Adrenal gland (tissue), 12 donors: ENCODE data around the gene STAT4. TPM values are rescaled to one million over a fixed set of nuclear protein-coding genes. Genes with fewer than 3 reads are reported as not detected.

Experiments
- DNase-seq, 7 donors: peaks; one replicate each; pipeline ENCODE4 v3.0.0-alpha.2; 2019 to 2020
- H3K27ac ChIP-seq, 5 donors: fragments of 200-600 bp; sonication (generic) in 4 of 5; 1 replicate in 3 of 5; 2 replicates in 2 of 5; pipeline versions ENCODE4 v1.5.1 to v1.8.0; 2016 to 2020; ENCODE audit warnings: mild to moderate bottlenecking in 1 of 5
- H3K27me3 ChIP-seq: fragments of 200-600 bp; 2 replicates; pipeline ENCODE4 v1.8.0; 2021
- H3K36me3 ChIP-seq, 2 donors: fragments of 200-600 bp; replicated peaks in 1 of 2; 1 replicate in 1 of 2; 2 replicates in 1 of 2; pipeline versions ENCODE4 v1.5.1 to v1.8.0; 2018 to 2022
- H3K4me1 ChIP-seq, 2 donors: fragments of 200-600 bp; replicated peaks in 1 of 2; 1 replicate in 1 of 2; 2 replicates in 1 of 2; pipeline versions ENCODE4 v1.5.1 to v1.8.0; 2018 to 2021
- H3K4me3 ChIP-seq, 4 donors: fragments of 200-600 bp; sonication (generic) in 3 of 4; one replicate each; pipeline ENCODE4 v1.5.1; 2016 to 2018
- H3K9me3 ChIP-seq, 3 donors: fragments of 200-600 bp; sonication (generic) in 1 of 3; replicated peaks in 1 of 3; 1 replicate in 2 of 3; 2 replicates in 1 of 3; pipeline versions ENCODE4 v1.5.1 to v1.8.0; 2016 to 2021
- CTCF ChIP-seq, 6 experiments: fragments of 450-650 bp in 4 of 6; fragments of 200-600 bp in 2 of 6; sonication (generic) in 1 of 6; IDR thresholded peaks; 1 replicate in 5 of 6; 2 replicates in 1 of 6; pipeline versions ENCODE4 v1.5.1 to v1.8.0; 2016 to 2021; ENCODE audit warnings: antibody characterized with exemption in 6 of 6, mild to moderate bottlenecking in 2 of 6, moderate library complexity in 1 of 6
- POLR2A ChIP-seq, 2 donors: fragments of 450-650 bp; IDR thresholded peaks; one replicate each; pipeline ENCODE4 v1.6.1; 2017; ENCODE audit warnings: antibody characterized with exemption in 2 of 2, mild to moderate bottlenecking in 2 of 2, moderate library complexity in 1 of 2
- WGBS, 4 donors: extraction: QIAGEN DNeasy Blood & Tissue Kit in 2 of 4; methylation state at CpG; one replicate each; pipeline versions ENCODE4 v1.1.5 to v1.1.7; 2013 to 2017; 5-methylcytosine and 5-hydroxymethylcytosine counted together
- intact Hi-C, 2 donors: fragments of 100-400 bp; cut with DNase I; formaldehyde crosslinking; loops; one replicate each; pipeline versions ENCODE4 v1.14.1 to v1.15.0; 2022 to 2023
- polyA plus RNA-seq, 3 donors: library from polyadenylated mRNA; stranded (reverse); fragments of 200-250 nt in 2 of 3; fragments of 350-450 nt in 1 of 3; fragmentation: Illumina TruSeq in 1 of 3; extraction: RNeasy Lipid Tissue Mini Kit (QIAGEN cat#74804) in 1 of 3; gene quantifications; one replicate each; pipeline ENCODE4 v1.2.3, GENCODE V29; 2013 to 2014
- total RNA-seq, 9 donors: library from RNA; depleted of rRNA in 4 of 9; stranded (reverse); fragments of >200 nt in 4 of 9; fragments of 120-200 nt in 1 of 9; fragmentation: NEBNext Ultra II Directional in 1 of 9; extraction: Animal tissue kit (Norgen Biotek cat#: 25700) in 1 of 9; gene quantifications; one replicate each; pipeline versions ENCODE4 v1.1.0 to v1.2.4, GENCODE V29; 2013 to 2023
- donor health status: healthy with polysubstance abuse.
- donor health status: Bipolar disorder and iron deficiency.
- donor health status: DM: yes; HTN: yes; CAD: no.
- donor health status: DM: no; HTN: no; CAD: no.
- donor health status: DM: no; HTN: no; CAD: no.
- donor health status: DM: yes; HTN: yes; CAD: no.

The STAT4 gene
- total and polyA plus RNA-seq, 12 donors = 0.52 to 5.1 (median 1.4) TPM

GRCh38 chr2:191197096-191197495 lies 46.3 kb upstream of the STAT4 start:
- DNase-seq = no peak
- TF ChIP-seq POLR2A (IDR thresholded peaks at IDR 0.05) = no peak
- no peak for TF ChIP-seq CTCF (IDR thresholded peaks at IDR 0.05)
- Histone ChIP-seq H3K27me3 (no peaks in the 10 kb centered on the region), H3K4me3 (no peak overlapping the region), H3K36me3 (no peaks in the 10 kb centered on the region), H3K4me1 (no peaks in the 10 kb centered on the region), H3K9me3 (no peaks in the 10 kb centered on the region), H3K27ac (no peak overlapping the region)
- intact Hi-C loops = no loop called here
- WGBS, 4 donors = 77 to 92% (median 79%) methylated on average over 3 of the region's 3 CpGs

DNA sequence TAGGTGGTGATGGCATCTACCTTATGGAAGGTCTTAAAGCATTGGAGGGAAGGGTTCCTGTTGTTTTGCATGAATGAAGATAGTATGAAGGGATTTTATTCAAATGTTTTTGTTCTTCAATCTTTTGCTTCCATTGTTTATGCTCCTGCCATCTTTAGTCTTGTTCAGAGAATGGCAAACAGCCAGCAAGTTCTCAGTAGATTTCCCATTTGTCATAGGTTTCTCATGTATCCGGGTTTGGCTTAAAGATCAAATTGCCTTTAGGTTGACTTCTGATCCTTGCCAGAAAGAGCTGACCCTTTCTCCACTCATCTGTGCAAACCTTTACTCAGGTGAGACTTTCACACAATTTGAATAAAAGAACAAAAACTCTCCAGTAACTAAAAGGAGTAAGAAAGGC lies 44.2 kb upstream of the STAT4 start:
- DNase-seq = no peak
- Histone ChIP-seq H3K27me3 (no peaks in the 10 kb centered on the region), H3K9me3 (no peaks in the 10 kb centered on the region), H3K4me1 (no peaks in the 10 kb centered on the region), H3K36me3 (no peaks in the 10 kb centered on the region), H3K4me3 (no peak overlapping the region), H3K27ac (no peak overlapping the region)
- 35 to 47% (median 40%) methylated on average over 1 of the region's 1 CpG for WGBS, 4 donors
- intact Hi-C loops = no loop called here
- no peak for TF ChIP-seq CTCF (IDR thresholded peaks at IDR 0.05)
- no peak for TF ChIP-seq POLR2A (IDR thresholded peaks at IDR 0.05)

DNA sequence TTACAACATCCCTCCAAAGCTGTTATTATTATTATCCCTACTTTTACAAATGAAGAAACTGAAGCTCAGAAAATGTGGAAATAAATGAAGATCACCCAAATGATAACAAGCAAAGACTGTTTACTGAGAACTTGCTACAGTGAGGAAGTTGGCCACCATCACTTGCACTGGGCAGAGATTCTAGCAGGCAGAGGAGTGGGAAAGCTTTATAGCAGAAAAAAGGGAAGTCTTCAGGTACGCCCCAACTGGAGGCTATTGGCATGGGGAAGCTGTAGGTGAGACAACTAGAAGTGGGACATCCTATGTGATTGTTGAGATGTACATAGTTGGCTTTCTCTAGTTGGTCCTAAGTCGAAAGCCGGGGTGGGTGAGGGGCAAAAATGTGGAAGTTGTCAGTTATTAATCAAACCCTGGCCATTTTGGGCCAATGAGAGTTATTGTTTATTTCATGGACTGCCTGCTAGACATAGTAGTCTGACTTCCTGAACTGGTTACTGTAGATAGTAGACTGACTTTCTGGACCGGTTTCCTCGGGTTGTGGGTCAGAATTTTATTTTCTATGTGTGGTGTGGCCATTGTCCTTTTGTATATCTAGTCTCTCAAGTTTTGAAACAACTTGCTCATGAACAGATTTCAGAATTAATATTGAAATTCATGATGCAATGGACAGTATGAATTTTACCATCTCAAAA lies 40.2 kb upstream of the STAT4 start:
- TF ChIP-seq CTCF (IDR thresholded peaks at IDR 0.05) = no peak
- no peak for TF ChIP-seq POLR2A (IDR thresholded peaks at IDR 0.05)
- H3K4me3 ChIP-seq = no peak overlapping the region
- H3K27me3 ChIP-seq = no peaks in the 10 kb centered on the region
- H3K4me1 ChIP-seq = no peaks in the 10 kb centered on the region
- DNase-seq = no peak
- H3K27ac ChIP-seq = no peak overlapping the region
- no peaks in the 10 kb centered on the region for H3K36me3 ChIP-seq
- 77 to 90% (median 86%) methylated on average over 5 of the region's 5 CpGs for WGBS, 4 donors
- H3K9me3 ChIP-seq = no peaks in the 10 kb centered on the region
- intact Hi-C loops = no loop called here

DNA sequence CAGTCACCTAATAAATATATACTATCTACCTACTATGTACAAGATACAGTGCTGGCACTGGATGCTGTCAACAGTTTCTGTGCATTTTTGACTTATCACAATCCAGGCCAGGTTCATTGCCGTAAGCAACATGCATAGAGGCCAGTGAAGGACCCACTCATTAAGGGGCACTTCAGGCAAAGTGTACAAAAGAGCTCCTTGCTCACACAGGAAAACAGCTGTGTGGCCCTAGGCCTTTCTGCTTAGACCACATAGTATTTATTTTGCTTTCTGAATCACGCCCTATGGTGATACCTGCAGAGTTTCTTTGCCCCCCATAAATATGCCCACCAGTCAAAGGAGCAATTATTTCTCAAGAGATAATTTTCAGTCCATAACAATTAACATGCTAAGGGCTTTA lies 39.6 kb upstream of the STAT4 start:
- no peak overlapping the region for H3K4me3 ChIP-seq
- H3K27me3 ChIP-seq = no peaks in the 10 kb centered on the region
- no peak for TF ChIP-seq POLR2A (IDR thresholded peaks at IDR 0.05)
- no peak for TF ChIP-seq CTCF (IDR thresholded peaks at IDR 0.05)
- WGBS, 4 donors = 89 to 97% (median 91%) methylated on average over 2 of the region's 2 CpGs
- H3K9me3 ChIP-seq = no peaks in the 10 kb centered on the region
- H3K4me1 ChIP-seq = no peaks in the 10 kb centered on the region
- no peak overlapping the region for H3K27ac ChIP-seq
- intact Hi-C loops = no loop called here
- DNase-seq = no peak
- H3K36me3 ChIP-seq = no peaks in the 10 kb centered on the region
